B cell (primary cell): ENCODE results near the gene SOX6.

Experiments
- CTCF ChIP-seq: fragments of 200-600 bp; IDR thresholded peaks from one replicate; pipeline ENCODE4 v1.8.0; 2022; ENCODE audit warnings: antibody characterized with exemption, mild to moderate bottlenecking
- EZH2 ChIP-seq: IDR thresholded peaks from 2 replicates; pipeline ENCODE4 v1.6.1; 2012; ENCODE audit warnings: borderline replicate concordance, low read depth, mild to moderate bottlenecking, moderate library complexity, low read length; ENCODE audit not compliant: insufficient read depth, poor library complexity, severe bottlenecking

GRCh38 chr11:16002942-16003341 is 353.4 kb downstream of the SOX6 start:
- TF ChIP-seq CTCF: no peak
- no peak for TF ChIP-seq EZH2
